GM12878 (cell line): ENCODE measurements around the gene GPR39. TPM values are rescaled to one million over a fixed set of nuclear protein-coding genes. Genes with fewer than 3 reads are reported as not detected.

ENCODE experiments used
- ATAC-seq: fragments of 200-7000 bp; cut with Tn5 transposase; 3 replicates; pipeline ENCODE4 v1.9.1; 2020; ENCODE audit warnings: mild to moderate bottlenecking, moderate library complexity
- BruUV-seq: library from RNA; stranded (reverse); fragments of 400-500 nt; replicated peaks from 2 replicates; lab custom pipeline; 2021; lab: Mats Ljungman, UMichigan
- CTCF ChIA-PET: fragments of 300-600 bp; sonication (Branson Sonifier 250); formaldehyde crosslinking; extraction: SDS; loops from one replicate; lab custom pipeline; 2021; ENCODE audit warnings: inconsistent platforms; lab: Yijun Ruan, JAX
- POLR2A ChIA-PET: fragments of 350-600 bp; formaldehyde crosslinking; extraction: SDS; loops from one replicate; lab custom pipeline; 2021; ENCODE audit warnings: inconsistent platforms; lab: Charles Lee
- RAD21 ChIA-PET: fragments of 300-600 bp; sonication (Branson Sonifier 250); formaldehyde crosslinking; loops from one replicate; lab custom pipeline; 2023; ENCODE audit warnings: antibody characterized with exemption; ENCODE audit not compliant: unreplicated experiment; lab: Charles Lee
- SMC1A ChIA-PET: fragments of 300-600 bp; sonication (Branson Sonifier 250); formaldehyde crosslinking; loops from one replicate; lab custom pipeline; 2023; ENCODE audit not compliant: unreplicated experiment, uncharacterized antibody; lab: Charles Lee
- DNase-seq: peaks from one replicate; pipeline ENCODE4 v3.0.0-alpha.2; 2011; ENCODE audit warnings: low read depth, low spot score
- FAIRE-seq: peaks from 3 replicates; lab custom pipeline; 2011; peaks lifted over from hg19 to GRCh38; lab: Jason Lieb, UNC
- H2AFZ ChIP-seq: 2 replicates; pipeline ENCODE4 v1.6.0; 2011; ENCODE audit warnings: low read depth, low read length, control low read depth; ENCODE audit not compliant: control insufficient read depth
- H3K27ac ChIP-seq: 2 replicates; pipeline ENCODE4 v1.5.1; 2011; ENCODE audit warnings: control low read depth; ENCODE audit not compliant: control insufficient read depth, insufficient read depth
- H3K27me3 ChIP-seq, 2 experiments: replicated peaks in 1 of 2; 2 replicates each; pipeline versions ENCODE4 v1.6.0 to v1.6.1; 2011; ENCODE audit warnings: low read length in 1 of 2; ENCODE audit not compliant: control insufficient read depth in 2 of 2, insufficient read depth in 2 of 2
- H3K36me3 ChIP-seq, 2 experiments: 2 replicates each; pipeline ENCODE4 v1.5.1; 2011; ENCODE audit warnings: low read length in 1 of 2; ENCODE audit not compliant: control insufficient read depth in 2 of 2, insufficient read depth in 2 of 2
- H3K4me1 ChIP-seq: 2 replicates; pipeline ENCODE4 v1.6.1; 2011; ENCODE audit warnings: mild to moderate bottlenecking, low read length, moderate library complexity, mixed read lengths; ENCODE audit not compliant: control insufficient read depth, insufficient read depth
- H3K4me2 ChIP-seq: 2 replicates; pipeline ENCODE4 v1.6.0; 2011; ENCODE audit warnings: control low read depth; ENCODE audit not compliant: control insufficient read depth, insufficient read depth
- H3K4me3 ChIP-seq: fragments of 200-600 bp; sonication (generic); 2 replicates; pipeline ENCODE4 v1.5.1; 2016
- H3K79me2 ChIP-seq: 2 replicates; pipeline ENCODE4 v1.6.0; 2011; ENCODE audit warnings: low read length; ENCODE audit not compliant: control insufficient read depth, insufficient read depth
- H3K9ac ChIP-seq: 2 replicates; pipeline ENCODE4 v1.8.0; 2011; ENCODE audit warnings: low read length, control low read depth, mixed read lengths; ENCODE audit not compliant: control insufficient read depth, insufficient read depth
- H3K9me3 ChIP-seq: replicated peaks from 3 replicates; pipeline ENCODE4 v1.5.1; 2011; ENCODE audit warnings: mild to moderate bottlenecking, low read length; ENCODE audit not compliant: control insufficient read depth, insufficient read depth
- H4K20me1 ChIP-seq: 2 replicates; pipeline ENCODE4 v1.6.0; 2011; ENCODE audit not compliant: control insufficient read depth, insufficient read depth
- CBFB ChIP-seq: IDR thresholded peaks from 2 replicates; pipeline ENCODE4 v1.6.1; 2016; ENCODE audit warnings: antibody characterized with exemption, low read depth
- NFXL1 ChIP-seq: fragments of 450-650 bp; IDR thresholded peaks from 2 replicates; pipeline ENCODE4 v1.6.1; 2017; ENCODE audit warnings: antibody characterized with exemption, mild to moderate bottlenecking, borderline replicate concordance
- NFYB ChIP-seq: IDR thresholded peaks from 2 replicates; pipeline ENCODE4 v1.6.1; 2011; ENCODE audit warnings: low read depth, mild to moderate bottlenecking, low read length, improper control_type of control experiment, moderate library complexity; ENCODE audit not compliant: insufficient read depth
- SMARCA5 ChIP-seq: fragments of 450-650 bp; IDR thresholded peaks from 2 replicates; pipeline ENCODE4 v1.6.1; 2017; ENCODE audit warnings: mild to moderate bottlenecking
- WGBS: methylation state at CpG from one replicate; pipeline ENCODE4 v1.1.6; 2016; ENCODE audit warnings: low lambda C conversion rate; ENCODE audit not compliant: insufficient replicate concordance, insufficient coverage; ENCODE audit errors: missing lambda C conversion rate; 5-methylcytosine and 5-hydroxymethylcytosine counted together
- in situ Hi-C: fragments of 300-500 bp; cut with MboI; formaldehyde crosslinking; loops from 9 replicates; pipeline ENCODE4 v1.14.3; 2018; ENCODE audit warnings: mixed read lengths
- intact Hi-C: fragments of 100-400 bp; cut with micrococcal nuclease; formaldehyde crosslinking; loops from one replicate; pipeline ENCODE4 v1.14.2; 2022; ENCODE audit not compliant: unreplicated experiment
- polyA plus RNA-seq, 11 experiments: library from polyadenylated mRNA; depleted of rRNA in 4 of 11; unstranded in 6 of 11; stranded (reverse) in 5 of 11; fragments of >200 nt; fragmentation: Nextera tagmentation in 4 of 11; fragmentation: Illumina TruSeq in 1 of 11; extraction: Ambion mirVana in 4 of 11; extraction: Trizol in 1 of 11; gene quantifications; 1 replicate in 1 of 11; 2 replicates in 10 of 11; pipeline versions ENCODE4 v1.2.1 to v1.2.3, GENCODE V29; 2011 to 2016; ENCODE audit warnings: inconsistent platforms in 2 of 11, missing spikeins in 2 of 11, low read depth in 1 of 11
- total RNA-seq, 4 experiments: library from RNA; depleted of rRNA in 3 of 4; stranded (reverse); fragments of >200 nt in 3 of 4; fragmentation: Illumina TruSeq in 1 of 4; extraction: Trizol in 1 of 4; gene quantifications; 2 replicates each; pipeline versions ENCODE4 v1.2.1 to v1.2.3, GENCODE V29; 2013 to 2021
- TF ChIP-seq, protein P1 (sequence below): fragments of 450-650 bp; IDR thresholded peaks from 2 replicates; pipeline ENCODE4 v1.6.1; 2018; ENCODE audit warnings: borderline replicate concordance, mild to moderate bottlenecking; ENCODE audit not compliant: partially characterized antibody
- TF ChIP-seq, protein P2 (sequence below): fragments of 450-650 bp; IDR thresholded peaks from 2 replicates; pipeline ENCODE4 v1.6.1; 2014; ENCODE audit warnings: mild to moderate bottlenecking

Gene GPR39
- total and polyA plus RNA-seq, 10 of the 15 experiments (the other 5 are each of a cell fraction or from before 2014, with no cell fraction given) = 0.05 to 0.23 TPM; not detected in 8

DNA sequence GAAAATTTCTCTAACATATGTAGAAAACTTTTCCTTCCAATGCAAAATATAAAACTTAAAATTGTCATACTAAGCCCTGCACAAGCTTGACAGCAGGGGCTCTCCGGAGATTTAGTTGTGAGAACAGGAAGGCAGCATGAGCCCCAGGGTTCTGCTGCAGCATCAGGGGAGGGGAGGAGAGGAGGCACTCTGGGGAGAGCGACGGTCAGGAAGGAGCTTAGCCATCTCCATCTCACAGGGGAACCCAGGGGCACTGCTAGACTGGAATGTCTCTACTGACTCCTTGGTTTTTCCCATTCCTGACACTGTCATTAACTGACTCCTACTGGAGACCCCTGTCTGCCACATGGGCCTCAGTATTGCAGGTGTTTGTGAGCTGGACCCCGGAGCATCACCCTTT, 123.6 kb downstream of the GPR39 start:
- no peak for FAIRE-seq
- no peaks in the 10 kb centered on the region for H3K36me3 ChIP-seq
- no peak for TF ChIP-seq NFYB
- TF ChIP-seq, protein P1, sequence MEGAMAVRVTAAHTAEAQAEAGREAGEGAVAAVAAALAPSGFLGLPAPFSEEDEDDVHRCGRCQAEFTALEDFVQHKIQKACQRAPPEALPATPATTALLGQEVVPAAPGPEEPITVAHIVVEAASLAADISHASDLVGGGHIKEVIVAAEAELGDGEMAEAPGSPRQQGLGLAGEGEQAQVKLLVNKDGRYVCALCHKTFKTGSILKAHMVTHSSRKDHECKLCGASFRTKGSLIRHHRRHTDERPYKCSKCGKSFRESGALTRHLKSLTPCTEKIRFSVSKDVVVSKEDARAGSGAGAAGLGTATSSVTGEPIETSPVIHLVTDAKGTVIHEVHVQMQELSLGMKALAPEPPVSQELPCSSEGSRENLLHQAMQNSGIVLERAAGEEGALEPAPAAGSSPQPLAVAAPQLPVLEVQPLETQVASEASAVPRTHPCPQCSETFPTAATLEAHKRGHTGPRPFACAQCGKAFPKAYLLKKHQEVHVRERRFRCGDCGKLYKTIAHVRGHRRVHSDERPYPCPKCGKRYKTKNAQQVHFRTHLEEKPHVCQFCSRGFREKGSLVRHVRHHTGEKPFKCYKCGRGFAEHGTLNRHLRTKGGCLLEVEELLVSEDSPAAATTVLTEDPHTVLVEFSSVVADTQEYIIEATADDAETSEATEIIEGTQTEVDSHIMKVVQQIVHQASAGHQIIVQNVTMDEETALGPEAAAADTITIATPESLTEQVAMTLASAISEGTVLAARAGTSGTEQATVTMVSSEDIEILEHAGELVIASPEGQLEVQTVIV = no peak
- TF ChIP-seq NFXL1 = no peak
- TF ChIP-seq, protein P2, sequence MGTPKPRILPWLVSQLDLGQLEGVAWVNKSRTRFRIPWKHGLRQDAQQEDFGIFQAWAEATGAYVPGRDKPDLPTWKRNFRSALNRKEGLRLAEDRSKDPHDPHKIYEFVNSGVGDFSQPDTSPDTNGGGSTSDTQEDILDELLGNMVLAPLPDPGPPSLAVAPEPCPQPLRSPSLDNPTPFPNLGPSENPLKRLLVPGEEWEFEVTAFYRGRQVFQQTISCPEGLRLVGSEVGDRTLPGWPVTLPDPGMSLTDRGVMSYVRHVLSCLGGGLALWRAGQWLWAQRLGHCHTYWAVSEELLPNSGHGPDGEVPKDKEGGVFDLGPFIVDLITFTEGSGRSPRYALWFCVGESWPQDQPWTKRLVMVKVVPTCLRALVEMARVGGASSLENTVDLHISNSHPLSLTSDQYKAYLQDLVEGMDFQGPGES = no peak
- TF ChIP-seq CBFB = no peak
- no peak for TF ChIP-seq SMARCA5

More for the DNA sequence above, 123.6 kb downstream of the GPR39 start:
- H3K4me2 ChIP-seq = no peak overlapping the region
- no peak for DNase-seq
- H4K20me1 ChIP-seq = no peaks in the 10 kb centered on the region
- no peak overlapping the region for H3K9ac ChIP-seq
- in situ Hi-C loops (loop anchor here (25.0 kb wide), 1 partner anchor 1022 kb away; the partner anchor contains the start of gene NCKAP5), intact Hi-C loops (no loop called here)
- no peak for ATAC-seq
- WGBS = 18% methylated on average over 4 of the region's 4 CpGs
- no peaks in the 10 kb centered on the region for H3K27me3 ChIP-seq
- SMC1A ChIA-PET = interaction anchor here (0.5 kb wide), 1 partner anchor 110 kb away, joined by 3 read pairs; no protein-coding TSS in a partner anchor
- H3K27ac ChIP-seq = no peak overlapping the region
- no peaks in the 10 kb centered on the region for H3K4me1 ChIP-seq
- POLR2A ChIA-PET = no interaction called here
- BruUV-seq = no TSS peak
- no peaks in the 10 kb centered on the region for H3K79me2 ChIP-seq
- no peak overlapping the region for H2AFZ ChIP-seq
- CTCF ChIA-PET = interaction anchor here (0.7 kb wide), 1 partner anchor 580 kb away, joined by 3 read pairs; no protein-coding TSS in a partner anchor
- no peak overlapping the region for H3K4me3 ChIP-seq
- no peaks in the 10 kb centered on the region; the same call in 2 of the 3 replicates for H3K9me3 ChIP-seq
- RAD21 ChIA-PET = no interaction called here
